ENCODE results near the gene USP17L12. TPM values are rescaled to one million over a fixed set of nuclear protein-coding genes. Genes with fewer than 3 reads are reported as not detected.
"Not testable (repeated sequence)": the region's sequence is repeated elsewhere in the genome, so short reads cannot be mapped to it uniquely, and the experiment has no call there.

Gene USP17L12, protein sequence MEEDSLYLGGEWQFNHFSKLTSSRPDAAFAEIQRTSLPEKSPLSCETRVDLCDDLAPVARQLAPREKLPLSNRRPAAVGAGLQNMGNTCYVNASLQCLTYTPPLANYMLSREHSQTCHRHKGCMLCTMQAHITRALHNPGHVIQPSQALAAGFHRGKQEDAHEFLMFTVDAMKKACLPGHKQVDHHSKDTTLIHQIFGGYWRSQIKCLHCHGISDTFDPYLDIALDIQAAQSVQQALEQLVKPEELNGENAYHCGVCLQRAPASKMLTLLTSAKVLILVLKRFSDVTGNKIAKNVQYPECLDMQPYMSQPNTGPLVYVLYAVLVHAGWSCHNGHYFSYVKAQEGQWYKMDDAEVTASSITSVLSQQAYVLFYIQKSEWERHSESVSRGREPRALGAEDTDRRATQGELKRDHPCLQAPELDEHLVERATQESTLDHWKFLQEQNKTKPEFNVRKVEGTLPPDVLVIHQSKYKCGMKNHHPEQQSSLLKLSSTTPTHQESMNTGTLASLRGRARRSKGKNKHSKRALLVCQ
- total RNA-seq: not detected in 2 replicates

DNA sequence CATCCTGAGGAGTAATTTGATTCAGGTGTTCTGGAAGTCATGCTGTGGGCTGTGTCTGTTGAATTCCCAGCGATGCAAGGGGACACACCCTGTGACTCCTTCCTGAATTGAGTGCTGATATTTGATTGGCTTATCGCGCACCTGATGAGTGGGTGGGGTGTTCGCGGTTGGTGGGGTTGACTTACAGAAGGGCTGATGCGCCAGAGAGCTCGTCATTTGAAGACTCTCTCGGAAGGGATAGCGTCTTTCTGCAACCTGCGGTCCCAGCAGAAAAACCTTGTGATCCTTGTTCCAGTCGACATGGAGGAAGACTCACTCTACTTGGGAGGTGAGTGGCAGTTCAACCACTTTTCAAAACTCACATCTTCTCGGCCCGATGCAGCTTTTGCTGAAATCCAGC, at the start of gene USP17L12:
USP17L12 (plus strand) TSS at position 301 of the 400 bp plus-strand sequence; CDS start at position 301, 0 bp downstream.
- DNase-seq (ENCODE audit: low read depth, low spot score): not testable (repeated sequence)

DNA sequence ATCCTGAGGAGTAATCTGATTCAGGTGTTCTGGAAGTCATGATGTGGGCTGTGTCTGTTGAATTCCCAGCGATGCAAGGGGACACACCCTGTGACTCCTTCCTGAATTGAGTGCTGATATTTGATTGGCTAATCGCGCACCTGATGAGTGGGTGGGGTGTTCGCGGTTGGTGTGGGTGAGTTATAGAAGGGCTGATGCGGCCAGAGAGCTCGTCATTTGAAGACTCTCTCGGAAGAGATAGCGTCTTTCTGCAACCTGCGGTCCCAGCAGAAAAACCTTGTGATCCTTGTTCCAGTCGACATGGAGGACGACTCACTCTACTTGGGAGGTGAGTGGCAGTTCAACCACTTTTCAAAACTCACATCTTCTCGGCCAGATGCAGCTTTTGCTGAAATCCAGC, 9.6 kb upstream of the USP17L12 start, which contains the start of gene USP17L10:
USP17L10 (plus strand) TSS at position 301 of the 400 bp plus-strand sequence; CDS start at position 301, 0 bp downstream.
- not testable (repeated sequence) for DNase-seq (ENCODE audit: low read depth, low spot score)

DNA sequence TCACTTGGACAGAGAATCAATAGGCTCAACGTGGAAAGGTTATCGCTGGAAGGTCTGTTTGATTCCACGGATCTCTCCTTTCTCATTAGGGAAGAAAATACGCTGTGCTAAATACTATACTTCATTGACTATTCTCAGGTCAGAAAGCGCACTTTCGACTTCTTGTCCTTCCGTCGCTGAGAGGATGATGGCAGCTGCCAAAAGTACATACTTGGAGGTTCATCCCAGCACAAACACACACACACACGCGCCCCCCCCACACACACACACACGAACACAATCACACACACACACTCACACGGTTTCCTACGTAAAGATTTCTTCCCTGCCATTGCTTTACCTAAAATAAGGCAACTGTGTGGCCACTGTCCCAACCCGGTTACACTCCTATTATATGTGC, 5.3 kb upstream of the USP17L12 start:
- not testable (repeated sequence) for DNase-seq (ENCODE audit: low read depth, low spot score)

DNA sequence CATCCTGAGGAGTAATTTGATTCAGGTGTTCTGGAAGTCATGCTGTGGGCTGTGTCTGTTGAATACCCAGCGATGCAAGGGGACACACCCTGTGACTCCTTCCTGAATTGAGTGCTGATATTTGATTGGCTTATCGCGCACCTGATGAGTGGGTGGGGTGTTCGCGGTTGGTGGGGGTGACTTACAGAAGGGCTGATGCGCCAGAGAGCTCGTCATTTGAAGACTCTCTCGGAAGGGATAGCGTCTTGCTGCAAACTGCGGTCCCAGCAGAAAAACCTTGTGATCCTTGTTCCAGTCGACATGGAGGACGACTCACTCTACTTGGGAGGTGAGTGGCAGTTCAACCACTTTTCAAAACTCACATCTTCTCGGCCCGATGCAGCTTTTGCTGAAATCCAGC, 4.8 kb upstream of the USP17L12 start, which contains the start of gene USP17L11:
USP17L11 (plus strand) TSS at position 301 of the 400 bp plus-strand sequence; CDS start at position 301, 0 bp downstream.
- not testable (repeated sequence) for DNase-seq (ENCODE audit: low read depth, low spot score)

DNA sequence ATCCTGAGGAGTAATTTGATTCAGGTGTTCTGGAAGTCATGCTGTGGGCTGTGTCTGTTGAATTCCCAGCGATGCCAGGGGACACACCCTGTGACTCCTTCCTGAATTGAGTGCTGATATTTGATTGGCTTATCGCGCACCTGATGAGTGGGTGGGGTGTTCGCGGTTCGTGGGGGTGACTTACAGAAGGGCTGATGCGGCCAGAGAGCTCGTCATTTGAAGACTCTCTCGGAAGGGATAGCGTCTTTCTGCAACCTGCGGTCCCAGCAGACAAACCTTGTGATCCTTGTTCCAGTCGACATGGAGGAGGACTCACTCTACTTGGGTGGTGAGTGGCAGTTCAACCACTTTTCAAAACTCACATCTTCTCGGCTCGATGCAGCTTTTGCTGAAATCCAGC, 4.6 kb downstream of the USP17L12 start, which contains the start of gene USP17L13:
USP17L13 (plus strand) TSS at position 301 of the 400 bp plus-strand sequence; CDS start at position 301, 0 bp downstream.
- DNase-seq (ENCODE audit: low read depth, low spot score): not testable (repeated sequence)

DNA sequence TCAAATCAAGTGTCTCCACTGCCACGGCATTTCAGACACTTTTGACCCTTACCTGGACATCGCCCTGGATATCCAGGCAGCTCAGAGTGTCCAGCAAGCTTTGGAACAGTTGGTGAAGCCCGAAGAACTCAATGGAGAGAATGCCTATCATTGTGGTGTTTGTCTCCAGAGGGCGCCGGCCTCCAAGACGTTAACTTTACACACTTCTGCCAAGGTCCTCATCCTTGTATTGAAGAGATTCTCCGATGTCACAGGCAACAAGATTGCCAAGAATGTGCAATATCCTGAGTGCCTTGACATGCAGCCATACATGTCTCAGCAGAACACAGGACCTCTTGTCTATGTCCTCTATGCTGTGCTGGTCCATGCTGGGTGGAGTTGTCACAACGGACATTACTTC, 10.3 kb downstream of the USP17L12 start:
- not testable (repeated sequence) for DNase-seq (ENCODE audit: low read depth, low spot score)

DNA sequence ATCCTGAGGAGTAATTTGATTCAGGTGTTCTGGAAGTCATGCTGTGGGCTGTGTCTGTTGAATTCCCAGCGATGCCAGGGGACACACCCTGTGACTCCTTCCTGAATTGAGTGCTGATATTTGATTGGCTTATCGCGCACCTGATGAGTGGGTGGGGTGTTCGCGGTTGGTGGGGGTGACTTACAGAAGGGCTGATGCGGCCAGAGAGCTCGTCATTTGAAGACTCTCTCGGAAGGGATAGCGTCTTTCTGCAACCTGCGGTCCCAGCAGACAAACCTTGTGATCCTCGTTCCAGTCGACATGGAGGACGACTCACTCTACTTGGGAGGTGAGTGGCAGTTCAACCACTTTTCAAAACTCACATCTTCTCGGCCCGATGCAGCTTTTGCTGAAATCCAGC, 14.1 kb downstream of the USP17L12 start, which contains the start of gene USP17L15:
USP17L15 (plus strand) TSS at position 301 of the 400 bp plus-strand sequence; CDS start at position 301, 0 bp downstream.
- not testable (repeated sequence) for DNase-seq (ENCODE audit: low read depth, low spot score)

DNA sequence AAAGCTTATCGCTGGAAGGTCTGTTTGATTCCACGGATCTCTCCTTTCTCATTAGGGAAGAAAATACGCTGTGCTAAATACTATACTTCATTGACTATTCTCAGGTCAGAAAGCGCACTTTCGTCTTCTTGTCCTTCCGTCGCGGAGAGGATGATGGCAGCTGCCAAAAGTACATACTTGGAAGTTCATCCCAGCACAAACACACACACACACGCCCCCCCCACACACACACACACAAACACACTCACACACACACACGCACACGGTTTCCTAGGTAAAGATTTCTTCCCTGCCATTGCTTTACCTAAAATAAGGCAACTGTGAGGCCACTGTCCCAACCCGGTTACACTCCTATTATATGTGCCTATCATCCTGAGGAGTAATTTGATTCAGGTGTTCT, 18.5 kb downstream of the USP17L12 start:
- DNase-seq (ENCODE audit: low read depth, low spot score): not testable (repeated sequence)

DNA sequence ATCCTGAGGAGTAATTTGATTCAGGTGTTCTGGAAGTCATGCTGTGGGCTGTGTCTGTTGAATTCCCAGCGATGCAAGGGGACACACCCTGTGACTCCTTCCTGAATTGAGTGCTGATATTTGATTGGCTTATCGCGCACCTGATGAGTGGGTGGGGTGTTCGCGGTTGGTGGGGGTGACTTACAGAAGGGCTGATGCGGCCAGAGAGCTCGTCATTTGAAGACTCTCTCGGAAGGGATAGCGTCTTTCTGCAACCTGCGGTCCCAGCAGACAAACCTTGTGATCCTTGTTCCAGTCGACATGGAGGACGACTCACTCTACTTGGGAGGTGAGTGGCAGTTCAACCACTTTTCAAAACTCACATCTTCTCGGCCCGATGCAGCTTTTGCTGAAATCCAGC, 23.6 kb downstream of the USP17L12 start, which contains the start of gene USP17L17:
USP17L17 (plus strand) TSS at position 301 of the 400 bp plus-strand sequence; CDS start at position 301, 0 bp downstream.
- DNase-seq (ENCODE audit: low read depth, low spot score): not testable (repeated sequence)

DNA sequence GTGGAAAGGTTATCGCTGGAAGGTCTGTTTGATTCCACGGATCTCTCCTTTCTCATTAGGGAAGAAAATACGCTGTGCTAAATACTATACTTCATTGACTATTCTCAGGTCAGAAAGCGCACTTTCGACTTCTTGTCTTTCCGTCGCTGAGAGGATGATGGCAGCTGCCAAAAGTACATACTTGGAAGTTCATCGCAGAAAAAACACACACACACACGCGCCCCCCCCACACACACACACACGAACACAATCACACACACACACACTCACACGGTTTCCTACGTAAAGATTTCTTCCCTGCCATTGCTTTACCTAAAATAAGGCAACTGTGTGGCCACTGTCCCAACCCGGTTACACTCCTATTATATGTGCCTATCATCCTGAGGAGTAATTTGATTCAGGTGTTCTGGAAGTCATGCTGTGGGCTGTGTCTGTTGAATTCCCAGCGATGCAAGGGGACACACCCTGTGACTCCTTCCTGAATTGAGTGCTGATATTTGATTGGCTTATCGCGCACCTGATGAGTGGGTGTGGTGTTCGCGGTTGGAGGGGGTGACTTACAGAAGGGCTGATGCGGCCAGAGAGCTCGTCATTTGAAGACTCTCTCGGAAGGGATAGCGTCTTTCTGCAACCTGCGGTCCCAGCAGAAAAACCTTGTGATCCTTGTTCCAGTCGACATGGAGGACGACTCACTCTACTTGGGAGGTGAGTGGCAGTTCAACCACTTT, 28.2 kb downstream of the USP17L12 start, which contains the start of gene USP17L18:
USP17L18 (plus strand) TSS at position 678 of the 728 bp plus-strand sequence; CDS start at position 678, 0 bp downstream.
- not testable (repeated sequence) for DNase-seq (ENCODE audit: low read depth, low spot score)

DNA sequence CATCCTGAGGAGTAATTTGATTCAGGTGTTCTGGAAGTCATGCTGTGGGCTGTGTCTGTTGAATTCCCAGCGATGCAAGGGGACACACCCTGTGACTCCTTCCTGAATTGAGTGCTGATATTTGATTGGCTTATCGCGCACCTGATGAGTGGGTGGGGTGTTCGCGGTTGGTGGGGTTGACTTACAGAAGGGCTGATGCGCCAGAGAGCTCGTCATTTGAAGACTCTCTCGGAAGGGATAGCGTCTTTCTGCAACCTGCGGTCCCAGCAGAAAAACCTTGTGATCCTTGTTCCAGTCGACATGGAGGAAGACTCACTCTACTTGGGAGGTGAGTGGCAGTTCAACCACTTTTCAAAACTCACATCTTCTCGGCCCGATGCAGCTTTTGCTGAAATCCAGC, 33.1 kb downstream of the USP17L12 start, which contains the start of gene USP17L19:
USP17L19 (plus strand) TSS at position 301 of the 400 bp plus-strand sequence; CDS start at position 301, 0 bp downstream.
- DNase-seq (ENCODE audit: low read depth, low spot score): not testable (repeated sequence)

DNA sequence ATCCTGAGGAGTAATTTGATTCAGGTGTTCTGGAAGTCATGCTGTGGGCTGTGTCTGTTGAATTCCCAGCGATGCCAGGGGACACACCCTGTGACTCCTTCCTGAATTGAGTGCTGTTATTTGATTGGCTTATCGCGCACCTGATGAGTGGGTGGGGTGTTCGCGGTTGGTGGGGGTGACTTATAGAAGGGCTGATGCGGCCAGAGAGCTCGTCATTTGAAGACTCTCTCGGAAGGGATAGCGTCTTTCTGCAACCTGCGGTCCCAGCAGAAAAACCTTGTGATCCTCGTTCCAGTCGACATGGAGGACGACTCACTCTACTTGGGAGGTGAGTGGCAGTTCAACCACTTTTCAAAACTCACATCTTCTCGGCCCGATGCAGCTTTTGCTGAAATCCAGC, 37.9 kb downstream of the USP17L12 start, which contains the start of gene USP17L20:
USP17L20 (plus strand) TSS at position 301 of the 400 bp plus-strand sequence; CDS start at position 301, 0 bp downstream.
- DNase-seq (ENCODE audit: low read depth, low spot score): not testable (repeated sequence)

DNA sequence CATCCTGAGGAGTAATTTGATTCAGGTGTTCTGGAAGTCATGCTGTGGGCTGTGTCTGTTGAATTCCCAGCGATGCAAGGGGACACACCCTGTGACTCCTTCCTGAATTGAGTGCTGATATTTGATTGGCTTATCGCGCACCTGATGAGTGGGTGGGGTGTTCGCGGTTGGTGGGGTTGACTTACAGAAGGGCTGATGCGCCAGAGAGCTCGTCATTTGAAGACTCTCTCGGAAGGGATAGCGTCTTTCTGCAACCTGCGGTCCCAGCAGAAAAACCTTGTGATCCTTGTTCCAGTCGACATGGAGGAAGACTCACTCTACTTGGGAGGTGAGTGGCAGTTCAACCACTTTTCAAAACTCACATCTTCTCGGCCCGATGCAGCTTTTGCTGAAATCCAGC, 42.6 kb downstream of the USP17L12 start, which contains the start of gene USP17L21:
USP17L21 (plus strand) TSS at position 301 of the 400 bp plus-strand sequence; CDS start at position 301, 0 bp downstream.
- DNase-seq (ENCODE audit: low read depth, low spot score): not testable (repeated sequence)

DNA sequence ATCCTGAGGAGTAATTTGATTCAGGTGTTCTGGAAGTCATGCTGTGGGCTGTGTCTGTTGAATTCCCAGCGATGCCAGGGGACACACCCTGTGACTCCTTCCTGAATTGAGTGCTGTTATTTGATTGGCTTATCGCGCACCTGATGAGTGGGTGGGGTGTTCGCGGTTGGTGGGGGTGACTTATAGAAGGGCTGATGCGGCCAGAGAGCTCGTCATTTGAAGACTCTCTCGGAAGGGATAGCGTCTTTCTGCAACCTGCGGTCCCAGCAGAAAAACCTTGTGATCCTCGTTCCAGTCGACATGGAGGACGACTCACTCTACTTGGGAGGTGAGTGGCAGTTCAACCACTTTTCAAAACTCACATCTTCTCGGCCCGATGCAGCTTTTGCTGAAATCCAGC, 47.4 kb downstream of the USP17L12 start, which contains the start of gene USP17L22:
USP17L22 (plus strand) TSS at position 301 of the 400 bp plus-strand sequence; CDS start at position 301, 0 bp downstream.
- not testable (repeated sequence) for DNase-seq (ENCODE audit: low read depth, low spot score)

Other genes starting within 250 kb of the USP17L12 start
- gene FAM90A26, start 49.7 kb upstream of the USP17L12 start, total RNA-seq: not detected in 2 replicates
- gene USP17L10, start 9.5 kb upstream of the USP17L12 start, total RNA-seq: not detected in 2 replicates
- not detected in 2 replicates for gene USP17L11, start 4.7 kb upstream of the USP17L12 start, total RNA-seq
- not detected in 2 replicates for gene USP17L13, start 4.7 kb downstream of the USP17L12 start, total RNA-seq
- not detected in 2 replicates for gene USP17L15, start 14.2 kb downstream of the USP17L12 start, total RNA-seq
- not detected in 2 replicates for gene USP17L17, start 23.7 kb downstream of the USP17L12 start, total RNA-seq
- not detected in 2 replicates for gene USP17L18, start 28.5 kb downstream of the USP17L12 start, total RNA-seq
- gene USP17L19, start 33.2 kb downstream of the USP17L12 start, total RNA-seq: not detected in 2 replicates
- not detected in 2 replicates for gene USP17L20, start 38.0 kb downstream of the USP17L12 start, total RNA-seq
- not detected in 2 replicates for gene USP17L21, start 42.7 kb downstream of the USP17L12 start, total RNA-seq
- not detected in 2 replicates for gene USP17L22, start 47.5 kb downstream of the USP17L12 start, total RNA-seq
- not detected in 2 replicates for gene USP17L24, start 105.0 kb downstream of the USP17L12 start, total RNA-seq
- not detected in 2 replicates for gene USP17L25, start 109.8 kb downstream of the USP17L12 start, total RNA-seq
- not detected in 2 replicates for gene USP17L26, start 114.5 kb downstream of the USP17L12 start, total RNA-seq
- not detected in 2 replicates for gene USP17L5, start 119.3 kb downstream of the USP17L12 start, total RNA-seq
- gene USP17L27, start 124.0 kb downstream of the USP17L12 start, total RNA-seq: not detected in 2 replicates
- not detected in 2 replicates for gene USP17L28, start 128.7 kb downstream of the USP17L12 start, total RNA-seq
- not detected in 2 replicates for gene USP17L29, start 133.5 kb downstream of the USP17L12 start, total RNA-seq
- not detected in 2 replicates for gene USP17L30, start 143.0 kb downstream of the USP17L12 start, total RNA-seq
- gene DEFB131A, start 224.3 kb downstream of the USP17L12 start, total RNA-seq: not detected in 2 replicates

All from pulmonary artery endothelial cell (primary cell).